ENCODE measurements around the gene CD83.
A peak's percentile ranks its signal among the peaks of the same experiment; 100 is the strongest.

DNA sequence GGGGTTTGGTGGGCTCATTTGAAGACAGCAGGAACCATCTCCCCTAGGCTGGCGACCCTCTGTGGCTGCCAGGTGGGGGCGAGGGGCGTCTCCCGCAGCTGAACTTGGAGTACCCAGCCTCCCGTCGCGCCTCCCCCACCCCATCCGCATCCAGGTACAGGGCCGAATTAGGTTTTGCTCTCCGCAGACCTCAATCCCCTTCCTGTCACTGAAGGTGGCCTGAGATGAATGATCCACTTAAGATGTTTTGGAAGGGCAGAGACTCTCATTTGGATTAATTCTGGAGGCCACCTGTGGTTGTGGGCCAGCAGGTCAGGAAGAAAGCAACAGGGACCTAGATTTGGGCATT is 493 bp downstream of the CD83 start:
- TF ChIP-seq, protein P1, sequence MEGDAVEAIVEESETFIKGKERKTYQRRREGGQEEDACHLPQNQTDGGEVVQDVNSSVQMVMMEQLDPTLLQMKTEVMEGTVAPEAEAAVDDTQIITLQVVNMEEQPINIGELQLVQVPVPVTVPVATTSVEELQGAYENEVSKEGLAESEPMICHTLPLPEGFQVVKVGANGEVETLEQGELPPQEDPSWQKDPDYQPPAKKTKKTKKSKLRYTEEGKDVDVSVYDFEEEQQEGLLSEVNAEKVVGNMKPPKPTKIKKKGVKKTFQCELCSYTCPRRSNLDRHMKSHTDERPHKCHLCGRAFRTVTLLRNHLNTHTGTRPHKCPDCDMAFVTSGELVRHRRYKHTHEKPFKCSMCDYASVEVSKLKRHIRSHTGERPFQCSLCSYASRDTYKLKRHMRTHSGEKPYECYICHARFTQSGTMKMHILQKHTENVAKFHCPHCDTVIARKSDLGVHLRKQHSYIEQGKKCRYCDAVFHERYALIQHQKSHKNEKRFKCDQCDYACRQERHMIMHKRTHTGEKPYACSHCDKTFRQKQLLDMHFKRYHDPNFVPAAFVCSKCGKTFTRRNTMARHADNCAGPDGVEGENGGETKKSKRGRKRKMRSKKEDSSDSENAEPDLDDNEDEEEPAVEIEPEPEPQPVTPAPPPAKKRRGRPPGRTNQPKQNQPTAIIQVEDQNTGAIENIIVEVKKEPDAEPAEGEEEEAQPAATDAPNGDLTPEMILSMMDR (conservative IDR thresholded peaks at IDR 0.05; ENCODE audit: low read length), result peak; percentile 2; the same call in 1 of the 2 replicates
- no peak for TF ChIP-seq EZH2phosphoT487 (IDR thresholded peaks at IDR 0.05; ENCODE audit: borderline replicate concordance, low read depth, low read length)

Data from OCI-LY7 (cell line).